HFF-Myc (cell line): ENCODE results near the gene RAPGEF6.

Source experiments
- DNase-seq: peaks from one replicate; pipeline ENCODE4 v3.0.0-alpha.2; 2011; ENCODE audit warnings: low read depth; ENCODE audit errors: extremely low read depth
- H3K4me3 ChIP-seq: replicated peaks from 2 replicates; pipeline ENCODE4 v1.5.1; 2011; ENCODE audit warnings: low read depth, mild to moderate bottlenecking, control low read depth, low read length
- TF ChIP-seq, protein P1 (sequence below): IDR thresholded peaks from 2 replicates; pipeline ENCODE4 v1.5.1; 2012; ENCODE audit warnings: mild to moderate bottlenecking, low read depth, low read length, control low read depth; ENCODE audit errors: missing control alignments

The RAPGEF6 gene

DNA sequence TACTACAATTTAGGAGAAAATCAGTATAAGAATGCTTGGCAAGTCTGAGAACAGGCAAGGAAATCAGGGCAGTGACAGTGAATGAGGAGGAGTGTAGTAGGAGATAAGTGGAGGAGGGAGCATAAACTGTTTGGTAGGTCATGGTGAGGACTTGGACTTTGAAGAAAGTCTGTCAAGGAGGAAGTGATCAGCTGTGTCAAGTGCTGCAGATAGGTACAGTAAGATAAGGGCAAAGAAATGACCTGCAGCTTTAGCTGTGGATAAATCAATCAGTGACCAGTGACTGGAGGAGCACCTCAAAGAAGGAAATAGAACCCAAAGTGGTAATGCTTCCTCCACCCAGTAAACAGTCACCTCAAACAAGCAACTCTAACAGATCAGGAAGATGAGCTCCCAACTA, 106.3 kb downstream of the RAPGEF6 start:
- no peak overlapping the region for H3K4me3 ChIP-seq
- no peak for DNase-seq
- TF ChIP-seq, protein P1, sequence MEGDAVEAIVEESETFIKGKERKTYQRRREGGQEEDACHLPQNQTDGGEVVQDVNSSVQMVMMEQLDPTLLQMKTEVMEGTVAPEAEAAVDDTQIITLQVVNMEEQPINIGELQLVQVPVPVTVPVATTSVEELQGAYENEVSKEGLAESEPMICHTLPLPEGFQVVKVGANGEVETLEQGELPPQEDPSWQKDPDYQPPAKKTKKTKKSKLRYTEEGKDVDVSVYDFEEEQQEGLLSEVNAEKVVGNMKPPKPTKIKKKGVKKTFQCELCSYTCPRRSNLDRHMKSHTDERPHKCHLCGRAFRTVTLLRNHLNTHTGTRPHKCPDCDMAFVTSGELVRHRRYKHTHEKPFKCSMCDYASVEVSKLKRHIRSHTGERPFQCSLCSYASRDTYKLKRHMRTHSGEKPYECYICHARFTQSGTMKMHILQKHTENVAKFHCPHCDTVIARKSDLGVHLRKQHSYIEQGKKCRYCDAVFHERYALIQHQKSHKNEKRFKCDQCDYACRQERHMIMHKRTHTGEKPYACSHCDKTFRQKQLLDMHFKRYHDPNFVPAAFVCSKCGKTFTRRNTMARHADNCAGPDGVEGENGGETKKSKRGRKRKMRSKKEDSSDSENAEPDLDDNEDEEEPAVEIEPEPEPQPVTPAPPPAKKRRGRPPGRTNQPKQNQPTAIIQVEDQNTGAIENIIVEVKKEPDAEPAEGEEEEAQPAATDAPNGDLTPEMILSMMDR: no peak

- no peak for DNase-seq
- TF ChIP-seq, protein P1: no peak
- H3K4me3 ChIP-seq: no peak overlapping the region
Measured at GRCh38 chr5:131525805-131526204, 109.2 kb downstream of the RAPGEF6 start.

- TF ChIP-seq, protein P1: no peak
Measured at GRCh38 chr5:131524431-131524830, 110.6 kb downstream of the RAPGEF6 start.

GRCh38 chr5:131523500-131524185, 111.4 kb downstream of the RAPGEF6 start:
- TF ChIP-seq, protein P1: no peak
- H3K4me3 ChIP-seq: no peak overlapping the region
- no peak for DNase-seq

More at GRCh38 chr5:131524431-131524830, 110.6 kb downstream of the RAPGEF6 start:
- DNase-seq: no peak
- no peak overlapping the region for H3K4me3 ChIP-seq

DNA sequence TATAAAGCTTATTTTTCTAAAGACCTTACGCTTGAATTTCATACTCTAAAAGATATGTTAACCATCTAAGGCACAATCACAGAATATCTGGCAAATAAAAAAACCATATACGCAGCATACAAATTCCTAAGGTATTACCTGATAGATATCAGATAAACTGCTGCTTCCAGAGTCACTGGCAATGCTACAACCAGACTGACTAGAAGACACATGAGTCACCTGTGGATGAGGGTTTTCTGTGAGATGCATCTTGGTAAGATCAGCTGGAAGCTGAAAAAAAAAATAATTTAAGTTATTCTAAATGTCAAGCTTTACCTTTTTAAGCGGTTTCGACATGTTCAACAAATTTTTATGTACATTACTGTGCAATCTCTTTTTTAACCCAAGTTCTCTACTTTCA, 113.8 kb downstream of the RAPGEF6 start:
- no peak overlapping the region for H3K4me3 ChIP-seq
- TF ChIP-seq, protein P1: no peak
- DNase-seq: no peak

- no peak overlapping the region for H3K4me3 ChIP-seq
- no peak for DNase-seq
- TF ChIP-seq, protein P1: no peak
Measured at GRCh38 chr5:131515348-131515747, 119.7 kb downstream of the RAPGEF6 start.
